Vein endothelial cell (primary cell): Measurements from ENCODE around the gene REST. TPM values are rescaled to one million over a fixed set of nuclear protein-coding genes. Genes with fewer than 3 reads are reported as not detected.

Experiments
- small RNA-seq: library from RNA; depleted of rRNA; stranded (forward); fragments of <200 nt; gene quantifications from one replicate; pipeline ENCODE3, GENCODE V24; 2012
- total RNA-seq: library from RNA; depleted of rRNA; stranded (reverse); fragments of >200 nt; gene quantifications from 2 replicates; pipeline ENCODE4 v1.2.3, GENCODE V29; 2012

The REST gene
- total RNA-seq, result 58.5 and 68.0 TPM in 2 replicates

GRCh38 chr4:56907489-56908205, at the start of gene REST:
Gene REST (plus strand): TSS chr4:56907900. CDS start chr4:56910639, 2,739 bp downstream.

GRCh38 chr4:56977321-56978012, 69.8 kb downstream of the REST start, which contains the start of gene NOA1:
Gene NOA1 (minus strand): TSS chr4:56977606. CDS start chr4:56977585, 21 bp downstream.

GRCh38 chr4:56978750-56979303, 71.1 kb downstream of the REST start, which contains the start of gene POLR2B:
Gene POLR2B (plus strand): TSS chr4:56978896. CDS start chr4:56978986, 90 bp downstream.

Small RNA genes within 50 kb of the gene (small RNA-seq; reads per million reads assigned to genes)
- gene RNU6-998P, result not detected

Other genes starting within 250 kb of the REST start
- 10.5 and 20.6 TPM in 2 replicates for gene HOPX, start 226.6 kb upstream of the REST start, total RNA-seq
- gene SPINK2, start 86.2 kb upstream of the REST start, total RNA-seq, result not detected in 2 replicates
- 25.6 and 30.7 TPM in 2 replicates for gene NOA1, start 69.7 kb downstream of the REST start, total RNA-seq
- 115 and 153 TPM in 2 replicates for gene POLR2B, start 71.0 kb downstream of the REST start, total RNA-seq
- 307 and 834 TPM in 2 replicates for gene IGFBP7, start 202.5 kb downstream of the REST start, total RNA-seq